Measurements from ENCODE around the gene SCG2. TPM values are rescaled to one million over a fixed set of nuclear protein-coding genes. Genes with fewer than 3 reads are reported as not detected.

SCG2 gene
- polyA plus RNA-seq, 1 donor from 2014 or later = 37.3 TPM

DNA sequence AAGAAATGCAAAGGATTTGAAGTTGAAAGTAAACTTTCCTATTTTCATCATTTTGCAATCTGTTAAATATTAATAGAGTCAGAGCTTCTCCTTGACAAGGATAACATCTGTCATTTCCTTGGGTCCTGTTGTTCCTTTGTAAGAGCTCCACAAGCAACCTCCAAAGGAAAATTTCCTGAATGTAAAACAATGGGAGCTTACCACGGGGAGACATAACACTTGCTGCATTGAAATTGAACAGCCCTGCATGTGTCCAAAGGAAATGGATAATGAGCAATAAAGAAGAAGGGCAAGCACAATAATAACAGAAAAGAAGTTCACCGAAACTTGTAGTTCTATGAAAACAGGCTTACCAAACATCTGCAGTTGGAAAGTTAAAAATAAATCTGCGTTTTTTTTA lies 42.0 kb upstream of the SCG2 start:
- Histone ChIP-seq H3K27me3 (ENCODE audit: insufficient read depth, low read depth, low read length) (no peaks in the 10 kb centered on the region), H3K36me3 (ENCODE audit: insufficient read depth, low read length) (no peaks in the 10 kb centered on the region), H3K9me3 (ENCODE audit: low read length) (no peaks in the 10 kb centered on the region), H4K20me1 (ENCODE audit: insufficient read depth) (no peaks in the 10 kb centered on the region), H3K9me2 (ENCODE audit: insufficient read depth, low read length) (no peaks in the 10 kb centered on the region), H3K27ac (ENCODE audit: low read length) (no peak overlapping the region), H3K79me2 (replicated peaks; ENCODE audit: insufficient read depth, low read length) (no peaks in the 10 kb centered on the region), H3K9ac (ENCODE audit: low read length) (no peak overlapping the region), H3K4me2 (ENCODE audit: low read length) (no peak overlapping the region), H2AFZ (ENCODE audit: low read depth, low read length) (no peak overlapping the region), H3F3A (ENCODE audit: insufficient read depth, low read length, poor library complexity, severe bottlenecking) (no peaks in the 10 kb centered on the region), H3K4me3 (ENCODE audit: low read length) (no peak overlapping the region)
- TF ChIP-seq, protein P1, sequence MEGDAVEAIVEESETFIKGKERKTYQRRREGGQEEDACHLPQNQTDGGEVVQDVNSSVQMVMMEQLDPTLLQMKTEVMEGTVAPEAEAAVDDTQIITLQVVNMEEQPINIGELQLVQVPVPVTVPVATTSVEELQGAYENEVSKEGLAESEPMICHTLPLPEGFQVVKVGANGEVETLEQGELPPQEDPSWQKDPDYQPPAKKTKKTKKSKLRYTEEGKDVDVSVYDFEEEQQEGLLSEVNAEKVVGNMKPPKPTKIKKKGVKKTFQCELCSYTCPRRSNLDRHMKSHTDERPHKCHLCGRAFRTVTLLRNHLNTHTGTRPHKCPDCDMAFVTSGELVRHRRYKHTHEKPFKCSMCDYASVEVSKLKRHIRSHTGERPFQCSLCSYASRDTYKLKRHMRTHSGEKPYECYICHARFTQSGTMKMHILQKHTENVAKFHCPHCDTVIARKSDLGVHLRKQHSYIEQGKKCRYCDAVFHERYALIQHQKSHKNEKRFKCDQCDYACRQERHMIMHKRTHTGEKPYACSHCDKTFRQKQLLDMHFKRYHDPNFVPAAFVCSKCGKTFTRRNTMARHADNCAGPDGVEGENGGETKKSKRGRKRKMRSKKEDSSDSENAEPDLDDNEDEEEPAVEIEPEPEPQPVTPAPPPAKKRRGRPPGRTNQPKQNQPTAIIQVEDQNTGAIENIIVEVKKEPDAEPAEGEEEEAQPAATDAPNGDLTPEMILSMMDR (IDR thresholded peaks at IDR 0.05; ENCODE audit: poor library complexity, severe bottlenecking) = no peak
- TF ChIP-seq MXI1 (conservative IDR thresholded peaks at IDR 0.05; ENCODE audit: poor library complexity, severe bottlenecking) = no peak
- TF ChIP-seq EZH2 (IDR thresholded peaks at IDR 0.05; ENCODE audit: borderline replicate concordance, insufficient read depth, low read length, poor library complexity, severe bottlenecking) = no peak
- TF ChIP-seq RAD21 (conservative IDR thresholded peaks at IDR 0.05) = no peak
- TF ChIP-seq POLR2AphosphoS5 (IDR thresholded peaks at IDR 0.05) = no peak
- TF ChIP-seq TAF1 (IDR thresholded peaks at IDR 0.05; ENCODE audit: low read depth) = no peak
- TF ChIP-seq EP300 (conservative IDR thresholded peaks at IDR 0.05; ENCODE audit: poor library complexity, severe bottlenecking) = no peak
- TF ChIP-seq SMC3 (conservative IDR thresholded peaks at IDR 0.05; ENCODE audit: poor library complexity) = no peak
- TF ChIP-seq, protein P2, sequence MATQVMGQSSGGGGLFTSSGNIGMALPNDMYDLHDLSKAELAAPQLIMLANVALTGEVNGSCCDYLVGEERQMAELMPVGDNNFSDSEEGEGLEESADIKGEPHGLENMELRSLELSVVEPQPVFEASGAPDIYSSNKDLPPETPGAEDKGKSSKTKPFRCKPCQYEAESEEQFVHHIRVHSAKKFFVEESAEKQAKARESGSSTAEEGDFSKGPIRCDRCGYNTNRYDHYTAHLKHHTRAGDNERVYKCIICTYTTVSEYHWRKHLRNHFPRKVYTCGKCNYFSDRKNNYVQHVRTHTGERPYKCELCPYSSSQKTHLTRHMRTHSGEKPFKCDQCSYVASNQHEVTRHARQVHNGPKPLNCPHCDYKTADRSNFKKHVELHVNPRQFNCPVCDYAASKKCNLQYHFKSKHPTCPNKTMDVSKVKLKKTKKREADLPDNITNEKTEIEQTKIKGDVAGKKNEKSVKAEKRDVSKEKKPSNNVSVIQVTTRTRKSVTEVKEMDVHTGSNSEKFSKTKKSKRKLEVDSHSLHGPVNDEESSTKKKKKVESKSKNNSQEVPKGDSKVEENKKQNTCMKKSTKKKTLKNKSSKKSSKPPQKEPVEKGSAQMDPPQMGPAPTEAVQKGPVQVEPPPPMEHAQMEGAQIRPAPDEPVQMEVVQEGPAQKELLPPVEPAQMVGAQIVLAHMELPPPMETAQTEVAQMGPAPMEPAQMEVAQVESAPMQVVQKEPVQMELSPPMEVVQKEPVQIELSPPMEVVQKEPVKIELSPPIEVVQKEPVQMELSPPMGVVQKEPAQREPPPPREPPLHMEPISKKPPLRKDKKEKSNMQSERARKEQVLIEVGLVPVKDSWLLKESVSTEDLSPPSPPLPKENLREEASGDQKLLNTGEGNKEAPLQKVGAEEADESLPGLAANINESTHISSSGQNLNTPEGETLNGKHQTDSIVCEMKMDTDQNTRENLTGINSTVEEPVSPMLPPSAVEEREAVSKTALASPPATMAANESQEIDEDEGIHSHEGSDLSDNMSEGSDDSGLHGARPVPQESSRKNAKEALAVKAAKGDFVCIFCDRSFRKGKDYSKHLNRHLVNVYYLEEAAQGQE (IDR thresholded peaks at IDR 0.05; ENCODE audit: borderline replicate concordance) = no peak

DNA sequence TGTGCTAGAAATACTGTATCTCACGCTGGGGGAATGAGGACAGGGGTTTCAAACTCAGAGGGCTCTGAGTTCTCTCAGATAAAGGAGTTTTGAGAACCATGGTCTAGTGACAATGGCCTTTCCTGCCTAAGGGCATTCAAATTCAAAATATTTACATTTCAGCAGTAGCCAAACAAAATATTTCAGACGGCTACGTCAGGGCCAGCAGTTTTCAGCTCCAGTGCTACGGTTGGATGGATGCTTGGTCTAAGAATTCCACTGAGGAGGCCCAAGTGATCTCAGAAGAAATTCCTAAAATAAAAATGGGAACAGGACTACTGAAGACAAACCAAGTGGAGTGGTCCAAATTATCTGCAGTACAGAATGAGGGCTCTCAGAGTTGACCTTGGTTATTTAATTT lies 41.1 kb upstream of the SCG2 start:
- Histone ChIP-seq H3K36me3 (ENCODE audit: insufficient read depth, low read length) (no peaks in the 10 kb centered on the region), H3F3A (ENCODE audit: insufficient read depth, low read length, poor library complexity, severe bottlenecking) (no peaks in the 10 kb centered on the region), H3K79me2 (replicated peaks; ENCODE audit: insufficient read depth, low read length) (no peaks in the 10 kb centered on the region), H3K9me2 (ENCODE audit: insufficient read depth, low read length) (no peaks in the 10 kb centered on the region), H3K9ac (ENCODE audit: low read length) (no peak overlapping the region), H3K4me3 (ENCODE audit: low read length) (no peak overlapping the region), H3K9me3 (ENCODE audit: low read length) (no peaks in the 10 kb centered on the region), H2AFZ (ENCODE audit: low read depth, low read length) (no peak overlapping the region), H4K20me1 (ENCODE audit: insufficient read depth) (no peaks in the 10 kb centered on the region), H3K27me3 (ENCODE audit: insufficient read depth, low read depth, low read length) (no peaks in the 10 kb centered on the region), H3K27ac (ENCODE audit: low read length) (no peak overlapping the region), H3K4me2 (ENCODE audit: low read length) (no peak overlapping the region)
- TF ChIP-seq EZH2 (IDR thresholded peaks at IDR 0.05; ENCODE audit: borderline replicate concordance, insufficient read depth, low read length, poor library complexity, severe bottlenecking) (no peak), POLR2AphosphoS5 (IDR thresholded peaks at IDR 0.05) (no peak), TAF1 (IDR thresholded peaks at IDR 0.05; ENCODE audit: low read depth) (no peak), RAD21 (conservative IDR thresholded peaks at IDR 0.05) (no peak), SMC3 (conservative IDR thresholded peaks at IDR 0.05; ENCODE audit: poor library complexity) (no peak), EP300 (conservative IDR thresholded peaks at IDR 0.05; ENCODE audit: poor library complexity, severe bottlenecking) (no peak), MXI1 (conservative IDR thresholded peaks at IDR 0.05; ENCODE audit: poor library complexity, severe bottlenecking) (no peak)
- TF ChIP-seq, protein P2 (IDR thresholded peaks at IDR 0.05; ENCODE audit: borderline replicate concordance) = no peak
- TF ChIP-seq, protein P1 (IDR thresholded peaks at IDR 0.05; ENCODE audit: poor library complexity, severe bottlenecking) = no peak
